PC-9 (cell line): ENCODE data around the gene KRIT1.

Experiments used
- EZH2 ChIP-seq: fragments of 200-600 bp; sonication (generic); IDR thresholded peaks from 2 replicates; pipeline ENCODE4 v1.8.0; 2017; ENCODE audit warnings: antibody characterized with exemption, low read depth
- TF ChIP-seq, protein P1 (sequence below): fragments of 200-600 bp; sonication (generic); conservative IDR thresholded peaks from 2 replicates; pipeline ENCODE4 v1.6.1; 2017; ENCODE audit warnings: mixed run types, antibody characterized with exemption, mild to moderate bottlenecking, moderate library complexity

DNA sequence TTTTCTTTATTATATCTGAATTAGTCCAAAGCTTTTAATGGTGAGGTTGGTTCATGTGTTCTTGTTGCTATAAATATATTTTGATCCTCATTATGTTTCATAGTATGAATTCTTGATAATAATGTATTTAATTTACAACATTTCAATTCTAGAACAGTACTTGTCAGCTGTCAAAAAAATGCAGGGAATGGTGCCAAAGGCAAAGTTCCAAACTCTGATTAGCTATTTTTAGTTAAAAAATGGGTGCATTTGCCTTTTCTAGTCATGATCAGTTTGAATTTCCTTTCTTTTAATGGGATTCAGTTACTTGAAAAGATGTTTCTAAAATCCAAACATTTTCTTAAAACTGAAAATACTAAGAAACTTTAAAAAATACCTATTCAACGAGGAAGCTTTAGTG is 49.7 kb upstream of the KRIT1 start:
- TF ChIP-seq, protein P1, sequence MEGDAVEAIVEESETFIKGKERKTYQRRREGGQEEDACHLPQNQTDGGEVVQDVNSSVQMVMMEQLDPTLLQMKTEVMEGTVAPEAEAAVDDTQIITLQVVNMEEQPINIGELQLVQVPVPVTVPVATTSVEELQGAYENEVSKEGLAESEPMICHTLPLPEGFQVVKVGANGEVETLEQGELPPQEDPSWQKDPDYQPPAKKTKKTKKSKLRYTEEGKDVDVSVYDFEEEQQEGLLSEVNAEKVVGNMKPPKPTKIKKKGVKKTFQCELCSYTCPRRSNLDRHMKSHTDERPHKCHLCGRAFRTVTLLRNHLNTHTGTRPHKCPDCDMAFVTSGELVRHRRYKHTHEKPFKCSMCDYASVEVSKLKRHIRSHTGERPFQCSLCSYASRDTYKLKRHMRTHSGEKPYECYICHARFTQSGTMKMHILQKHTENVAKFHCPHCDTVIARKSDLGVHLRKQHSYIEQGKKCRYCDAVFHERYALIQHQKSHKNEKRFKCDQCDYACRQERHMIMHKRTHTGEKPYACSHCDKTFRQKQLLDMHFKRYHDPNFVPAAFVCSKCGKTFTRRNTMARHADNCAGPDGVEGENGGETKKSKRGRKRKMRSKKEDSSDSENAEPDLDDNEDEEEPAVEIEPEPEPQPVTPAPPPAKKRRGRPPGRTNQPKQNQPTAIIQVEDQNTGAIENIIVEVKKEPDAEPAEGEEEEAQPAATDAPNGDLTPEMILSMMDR = no peak
- no peak for TF ChIP-seq EZH2
